Esophagus (tissue), 2 donors: ENCODE data around the gene SLC25A44. TPM values are rescaled to one million over a fixed set of nuclear protein-coding genes. Genes with fewer than 3 reads are reported as not detected.
A peak's percentile ranks its signal among the peaks of the same experiment; 100 is the strongest.
"Not testable (repeated sequence)": the region's sequence is repeated elsewhere in the genome, so short reads cannot be mapped to it uniquely, and the experiment has no call there.

ENCODE experiments used
- H3K27ac ChIP-seq, 2 donors: one replicate each; pipeline ENCODE4 v1.5.1; 2013; ENCODE audit warnings: low read depth in 2 of 2, mild to moderate bottlenecking in 2 of 2, inconsistent platforms in 1 of 2, low read length in 1 of 2, moderate library complexity in 1 of 2
- H3K27me3 ChIP-seq, 2 donors: one replicate each; pipeline ENCODE4 v1.6.1; 2013; ENCODE audit warnings: low read length in 2 of 2, control low read depth in 1 of 2, mild to moderate bottlenecking in 1 of 2; ENCODE audit not compliant: insufficient read depth in 2 of 2, control insufficient read depth in 1 of 2
- H3K36me3 ChIP-seq, 2 donors: one replicate each; pipeline ENCODE4 v1.6.1; 2013; ENCODE audit warnings: low read length in 1 of 2; ENCODE audit not compliant: control insufficient read depth in 2 of 2, insufficient read depth in 2 of 2
- H3K4me1 ChIP-seq, 2 donors: one replicate each; pipeline ENCODE4 v1.6.1; 2013; ENCODE audit warnings: low read length in 1 of 2; ENCODE audit not compliant: control insufficient read depth in 2 of 2, insufficient read depth in 2 of 2
- H3K4me3 ChIP-seq, 2 donors: one replicate each; pipeline ENCODE4 v1.5.1; 2013; ENCODE audit warnings: low read length in 2 of 2, mild to moderate bottlenecking in 2 of 2, low read depth in 1 of 2, moderate library complexity in 1 of 2
- H3K9me3 ChIP-seq, 2 donors: one replicate each; pipeline ENCODE4 v1.6.1; 2013; ENCODE audit warnings: mild to moderate bottlenecking in 2 of 2, low read depth in 1 of 2, low read length in 1 of 2, moderate library complexity in 1 of 2; ENCODE audit not compliant: control insufficient read depth in 2 of 2, insufficient read depth in 1 of 2
- WGBS, 2 donors: extraction: QIAGEN DNeasy Blood & Tissue Kit; methylation state at CpG; one replicate each; pipeline ENCODE4 v1.1.7; 2013; 5-methylcytosine and 5-hydroxymethylcytosine counted together
- polyA plus RNA-seq, 2 donors: library from polyadenylated mRNA; stranded (reverse); fragments of 200-250 nt; gene quantifications; one replicate each; pipeline ENCODE4 v1.2.3, GENCODE V29; 2013
- donor health status: healthy with polysubstance abuse.
- donor health status: Bipolar disorder and iron deficiency.

SLC25A44 gene
- polyA plus RNA-seq, 2 donors, result 4.4 to 8.8 TPM

DNA sequence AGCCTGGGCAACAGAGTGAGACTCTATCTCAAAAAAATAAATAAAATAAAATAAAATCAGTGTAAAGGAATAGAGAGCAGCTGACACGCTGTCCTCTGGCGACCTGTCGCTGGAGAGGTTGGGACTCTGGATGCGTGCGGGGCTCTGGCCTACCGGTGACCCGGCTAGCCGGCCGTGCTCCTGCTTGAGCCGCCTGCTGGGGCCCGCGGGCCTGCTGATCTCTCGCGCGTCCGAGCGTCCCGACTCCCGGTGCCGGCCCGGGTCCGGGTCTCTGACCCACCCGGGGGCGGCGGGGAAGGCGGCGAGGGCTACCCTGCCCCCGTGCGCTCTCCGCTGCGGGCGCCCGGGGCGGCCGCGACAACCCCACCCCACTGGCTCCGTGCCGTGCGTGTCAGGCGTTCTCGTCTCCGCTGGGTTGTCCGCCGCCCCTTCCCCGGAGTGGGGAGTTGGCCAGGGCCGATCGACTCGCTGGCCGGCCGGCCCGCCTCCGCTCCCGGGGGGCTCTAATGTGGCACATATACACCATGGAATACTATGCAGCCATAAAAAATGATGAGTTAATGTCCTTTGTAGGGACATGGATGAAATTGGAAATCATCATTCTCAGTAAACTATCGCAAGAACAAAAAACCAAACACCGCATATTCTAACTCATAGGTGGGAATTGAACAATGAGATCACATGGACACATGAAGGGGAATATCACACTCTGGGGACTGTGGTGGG is 22.6 kb downstream of the SLC25A44 start:
- 94% methylated on average over 55 of the region's 55 CpGs for WGBS, 2 donors
- not testable (repeated sequence) for H3K36me3 ChIP-seq, H3K9me3 ChIP-seq, H3K27ac ChIP-seq, H3K27me3 ChIP-seq, H3K4me3 ChIP-seq, H3K4me1 ChIP-seq

DNA sequence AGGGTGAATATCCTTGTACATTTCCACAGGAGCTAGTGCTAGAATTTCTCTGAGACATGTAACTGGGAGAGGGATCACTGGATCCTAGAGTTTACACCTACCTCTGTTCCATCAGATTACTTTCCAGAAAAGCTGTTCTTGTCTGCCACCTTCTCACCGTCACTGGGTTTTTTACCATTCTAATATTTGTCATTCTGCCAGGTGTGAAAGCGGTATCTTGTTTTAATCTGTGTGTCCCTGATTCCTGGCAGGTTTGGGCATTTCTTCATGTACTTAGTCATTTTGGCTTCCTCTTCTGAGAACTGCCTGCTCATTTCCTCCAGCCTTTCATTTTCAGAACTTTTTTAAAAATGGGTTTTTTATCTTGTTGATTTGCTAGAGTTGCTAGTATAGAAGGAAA is 24.0 kb downstream of the SLC25A44 start:
- no peak overlapping the region for H3K4me3 ChIP-seq
- H3K4me1 ChIP-seq, result peaks cover 0 to 6% of the 10 kb centered on the region in 2 donors
- peaks cover 5% of the 10 kb centered on the region in 2 donors for H3K36me3 ChIP-seq
- H3K27ac ChIP-seq, result peak overlapping the region; percentile 45 to 51
- WGBS, 2 donors, result 24 to 26% methylated on average over 2 of the region's 2 CpGs
- no peaks in the 10 kb centered on the region for H3K27me3 ChIP-seq
- no peaks in the 10 kb centered on the region for H3K9me3 ChIP-seq

DNA sequence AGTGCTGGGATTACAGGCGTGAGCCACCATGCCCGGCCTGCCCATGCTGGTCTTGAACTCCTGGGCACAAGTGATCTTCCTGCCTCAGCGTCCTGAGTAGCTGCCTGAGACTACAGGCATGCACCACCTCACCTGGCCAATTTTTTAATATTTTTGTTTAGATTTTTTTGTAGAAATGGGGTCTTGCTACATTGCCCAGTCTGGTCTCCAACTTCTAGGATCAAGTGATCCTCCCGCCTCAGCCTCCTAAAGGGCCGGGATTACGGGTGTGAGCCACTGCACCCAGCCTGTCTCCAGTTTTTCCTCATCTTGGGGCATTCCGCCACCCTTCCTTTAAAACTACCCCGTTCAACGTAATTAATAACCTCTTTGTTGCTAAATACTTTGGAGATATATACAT is 26.3 kb downstream of the SLC25A44 start:
- H3K27me3 ChIP-seq, result no peaks in the 10 kb centered on the region
- no peak overlapping the region for H3K27ac ChIP-seq
- peaks cover 0 to 2% of the 10 kb centered on the region in 2 donors for H3K4me1 ChIP-seq
- WGBS, 2 donors, result 97 to 98% methylated on average over 9 of the region's 9 CpGs
- H3K9me3 ChIP-seq, result no peaks in the 10 kb centered on the region
- peaks cover 5 to 11% of the 10 kb centered on the region in 2 donors for H3K36me3 ChIP-seq
- H3K4me3 ChIP-seq, result no peak overlapping the region

DNA sequence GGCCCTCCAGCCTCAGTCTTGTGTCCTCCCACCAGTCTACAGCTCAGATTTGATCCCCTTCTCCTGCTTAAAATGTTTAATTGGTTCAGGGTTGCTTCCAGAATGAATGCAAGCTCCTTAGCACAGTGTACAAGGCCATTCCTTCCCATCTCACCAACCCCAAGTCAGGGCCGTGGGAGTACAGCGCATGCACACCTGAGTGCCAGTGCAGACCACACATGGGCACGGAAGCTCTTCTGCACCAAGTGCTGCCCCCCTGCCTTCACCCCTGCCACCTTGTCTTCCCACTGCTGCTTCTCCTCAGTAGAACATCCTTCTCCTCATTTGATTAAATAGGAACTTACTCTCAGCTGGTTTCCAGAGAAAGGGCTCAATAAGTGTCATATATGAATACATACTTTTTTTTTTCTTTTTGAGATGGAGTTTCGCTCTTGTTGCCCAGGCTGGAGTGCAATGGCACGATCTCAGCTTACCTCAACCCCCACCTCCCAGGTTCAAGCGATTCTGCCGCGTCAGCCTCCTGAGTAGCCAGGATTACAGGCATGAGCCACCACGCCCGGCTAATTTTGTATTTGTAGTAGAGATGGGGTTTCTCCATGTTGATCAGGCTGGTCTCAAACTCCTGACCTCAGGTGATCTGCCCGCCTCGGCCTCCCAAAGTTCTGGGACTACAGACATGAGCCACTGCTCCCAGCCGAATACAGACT is 28.2 kb downstream of the SLC25A44 start:
- no peaks in the 10 kb centered on the region for H3K9me3 ChIP-seq
- H3K4me1 ChIP-seq, result peaks cover 0 to 2% of the 10 kb centered on the region in 2 donors
- no peak overlapping the region for H3K4me3 ChIP-seq
- H3K27ac ChIP-seq, result no peak overlapping the region
- no peaks in the 10 kb centered on the region for H3K27me3 ChIP-seq
- peaks cover 5 to 11% of the 10 kb centered on the region in 2 donors for H3K36me3 ChIP-seq
- WGBS, 2 donors, result 88 to 91% methylated on average over 13 of the region's 13 CpGs

DNA sequence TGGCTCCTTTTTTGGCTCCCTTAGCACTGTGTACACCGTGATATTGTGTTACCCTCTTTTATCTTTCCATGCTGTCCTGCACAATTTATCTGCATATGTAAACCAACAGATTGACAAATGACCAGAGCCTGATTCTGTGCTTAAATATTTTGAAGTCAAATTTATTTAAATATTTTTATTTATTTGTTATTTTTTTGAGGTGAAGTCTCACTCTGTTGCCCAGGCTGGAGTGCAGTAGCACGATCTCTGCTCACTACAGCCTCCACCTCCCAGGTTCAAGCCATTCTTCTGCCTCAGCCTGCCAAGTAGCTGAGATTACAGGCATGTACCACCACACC is 31.7 kb downstream of the SLC25A44 start:
- Histone ChIP-seq H3K9me3 (no peaks in the 10 kb centered on the region), H3K27me3 (no peaks in the 10 kb centered on the region), H3K36me3 (peaks cover 13 to 15% of the 10 kb centered on the region in 2 donors), H3K4me3 (no peak overlapping the region), H3K27ac (no peak overlapping the region), H3K4me1 (no peaks in the 10 kb centered on the region)
- 9 to 10% methylated on average over 2 of the region's 2 CpGs for WGBS, 2 donors

DNA sequence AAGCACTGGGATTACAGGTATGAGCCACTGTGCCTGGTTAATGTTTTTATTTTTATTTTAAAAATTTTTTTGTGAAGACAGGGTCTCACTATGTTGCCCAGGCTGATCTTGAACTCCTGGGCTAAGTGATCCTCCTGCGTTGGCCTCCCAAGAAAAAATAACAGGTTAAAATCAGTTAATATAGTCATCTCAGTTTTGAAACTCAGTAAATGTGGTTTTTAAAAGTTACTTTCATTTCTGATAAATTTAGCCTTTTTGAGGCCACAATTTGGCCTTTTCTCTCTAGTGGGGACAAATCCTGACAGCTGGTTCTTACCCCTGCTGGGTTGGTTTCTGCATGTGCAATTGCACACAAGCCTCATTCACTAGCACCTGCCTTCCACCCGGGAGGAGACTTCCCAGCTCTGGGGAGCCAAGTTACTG is 32.2 kb downstream of the SLC25A44 start:
- Histone ChIP-seq H3K4me3 (no peak overlapping the region), H3K36me3 (peaks cover 11 to 14% of the 10 kb centered on the region in 2 donors), H3K27ac (no peak overlapping the region), H3K9me3 (no peaks in the 10 kb centered on the region), H3K4me1 (no peaks in the 10 kb centered on the region), H3K27me3 (no peaks in the 10 kb centered on the region)
- 63 to 76% methylated on average over 2 of the region's 2 CpGs for WGBS, 2 donors

DNA sequence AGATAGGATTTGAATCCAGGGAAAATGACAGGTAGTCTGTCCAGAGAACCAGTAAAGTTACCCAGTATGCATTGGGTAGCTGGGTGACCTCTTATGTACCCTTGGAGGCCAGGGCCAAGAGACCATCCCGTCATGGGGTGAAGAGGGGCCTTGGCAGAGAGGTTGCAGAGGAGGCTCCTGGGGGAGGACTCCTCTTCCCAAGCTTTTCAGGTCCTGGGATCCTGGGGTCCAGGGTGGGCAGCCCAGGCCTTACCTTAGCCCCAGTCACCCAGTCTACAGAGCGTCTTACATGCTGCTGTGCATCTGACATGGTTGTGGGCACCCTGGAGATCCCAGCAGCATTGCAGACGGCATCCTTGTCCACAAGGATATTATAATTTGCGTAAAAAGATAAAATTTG is 32.9 kb downstream of the SLC25A44 start:
- H3K36me3 ChIP-seq, result peaks cover 10 to 12% of the 10 kb centered on the region in 2 donors
- H3K4me3 ChIP-seq, result no peak overlapping the region
- 91 to 95% methylated on average over 4 of the region's 4 CpGs for WGBS, 2 donors
- no peaks in the 10 kb centered on the region for H3K4me1 ChIP-seq
- no peaks in the 10 kb centered on the region for H3K9me3 ChIP-seq
- H3K27ac ChIP-seq, result no peak overlapping the region
- H3K27me3 ChIP-seq, result no peaks in the 10 kb centered on the region

DNA sequence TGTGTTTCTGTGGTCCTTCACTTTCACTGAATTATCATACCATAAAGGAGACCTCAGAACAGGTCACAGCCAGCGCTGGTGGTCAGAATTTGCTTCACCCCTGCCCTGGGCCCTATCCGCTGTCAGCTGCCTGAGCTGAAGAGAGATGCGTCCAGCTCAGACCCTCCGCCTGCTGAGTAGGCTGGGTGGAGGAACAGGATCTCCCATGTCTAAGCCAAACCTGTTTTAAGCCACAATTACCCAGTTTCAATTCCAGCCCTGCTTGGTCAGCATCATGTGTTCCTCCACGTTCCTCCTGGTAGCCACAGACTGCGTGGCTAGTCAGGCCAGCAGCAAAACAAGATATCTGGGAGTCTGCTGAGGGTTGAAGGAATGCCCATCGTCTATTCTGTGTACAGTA is 34.6 kb downstream of the SLC25A44 start:
- Histone ChIP-seq H3K27ac (no peak overlapping the region), H3K4me3 (no peak overlapping the region), H3K4me1 (no peaks in the 10 kb centered on the region), H3K36me3 (peaks cover 6 to 8% of the 10 kb centered on the region in 2 donors), H3K9me3 (no peaks in the 10 kb centered on the region), H3K27me3 (no peaks in the 10 kb centered on the region)
- WGBS, 2 donors, result 69 to 71% methylated on average over 7 of the region's 7 CpGs

DNA sequence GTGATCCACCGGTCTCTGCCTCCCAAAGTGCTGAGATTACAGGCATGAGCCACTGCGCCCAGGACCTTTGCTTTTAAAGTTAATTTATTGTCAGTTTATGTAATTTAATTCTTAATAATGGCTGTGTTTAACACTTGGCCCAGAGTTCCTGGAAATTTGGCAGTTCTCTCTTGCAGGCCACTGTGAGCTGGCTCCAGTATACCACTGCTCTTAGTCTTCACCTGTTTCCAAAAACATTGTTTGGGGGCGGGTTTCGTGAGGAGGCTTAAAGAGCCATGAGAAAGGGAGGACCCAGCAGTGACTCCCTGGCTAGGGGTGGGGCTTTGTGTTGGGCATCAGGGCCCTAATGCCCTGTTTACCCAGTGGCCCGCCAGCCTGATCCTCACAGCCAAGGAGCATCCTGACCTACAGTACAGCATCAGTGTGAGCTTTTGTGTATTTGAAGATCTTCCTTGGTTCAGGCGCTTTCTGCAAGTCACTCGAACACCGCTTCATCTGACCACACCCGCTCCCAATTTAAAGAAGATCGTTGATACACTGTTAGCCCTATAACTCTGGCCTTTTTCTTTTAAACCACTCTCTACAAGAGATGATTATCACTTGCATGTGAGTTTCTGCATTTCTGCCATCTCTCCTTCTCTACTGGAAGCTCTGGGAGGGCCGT is 36.0 kb downstream of the SLC25A44 start:
- Histone ChIP-seq H3K27ac (no peak overlapping the region), H3K36me3 (peaks cover 4 to 11% of the 10 kb centered on the region in 2 donors), H3K27me3 (no peaks in the 10 kb centered on the region), H3K4me3 (no peak overlapping the region), H3K4me1 (no peaks in the 10 kb centered on the region), H3K9me3 (no peaks in the 10 kb centered on the region)
- WGBS, 2 donors, result 86 to 88% methylated on average over 11 of the region's 11 CpGs
